IMR-90 (cell line): Measurements from ENCODE around the gene PIGN. TPM values are rescaled to one million over a fixed set of nuclear protein-coding genes. Genes with fewer than 3 reads are reported as not detected.

Experiments used
- ATAC-seq: fragments of 200-7000 bp; cut with Tn5 transposase; 2 replicates; pipeline ENCODE4 v1.9.1; 2020; ENCODE audit warnings: low read depth, mild to moderate bottlenecking, moderate library complexity
- BruUV-seq: library from RNA; stranded (reverse); fragments of 400-500 nt; replicated peaks from 2 replicates; lab custom pipeline; 2021; lab: Mats Ljungman, UMichigan
- CTCF ChIA-PET: fragments of 300-600 bp; formaldehyde crosslinking; extraction: SDS; loops from one replicate; lab custom pipeline; 2021; ENCODE audit warnings: antibody characterized with exemption; lab: Yijun Ruan, JAX
- POLR2A ChIA-PET: fragments of 300-600 bp; sonication (Branson Sonifier 250); formaldehyde crosslinking; loops from one replicate; lab custom pipeline; 2022; ENCODE audit warnings: antibody characterized with exemption; ENCODE audit not compliant: unreplicated experiment; lab: Charles Lee
- DNase-seq: peaks from one replicate; pipeline ENCODE4 v3.0.0; 2013
- H2AFZ ChIP-seq: replicated peaks from 2 replicates; pipeline ENCODE3; 2013; ENCODE audit warnings: low read length, mild to moderate bottlenecking; ENCODE audit not compliant: poor library complexity
- H2AK5ac ChIP-seq: 2 replicates; pipeline ENCODE4 v1.6.1; 2013; ENCODE audit warnings: low read depth, low read length, inconsistent platforms
- H2AK9ac ChIP-seq: replicated peaks from 2 replicates; pipeline ENCODE3; 2013; ENCODE audit warnings: mild to moderate bottlenecking, low read depth, low read length, moderate library complexity; ENCODE audit not compliant: poor library complexity
- H2BK120ac ChIP-seq: 2 replicates; pipeline ENCODE4 v1.6.1; 2013; ENCODE audit warnings: low read depth, low read length, inconsistent platforms
- H2BK15ac ChIP-seq: 3 replicates; pipeline ENCODE4 v1.6.1; 2013; ENCODE audit warnings: low read depth, low read length, inconsistent platforms
- H2BK20ac ChIP-seq: 2 replicates; pipeline ENCODE4 v1.6.1; 2013; ENCODE audit warnings: low read depth, mild to moderate bottlenecking, inconsistent platforms, low read length, moderate library complexity
- H2BK5ac ChIP-seq: 2 replicates; pipeline ENCODE4 v1.6.1; 2013; ENCODE audit warnings: mild to moderate bottlenecking, low read depth, low read length, inconsistent platforms; ENCODE audit not compliant: poor library complexity, severe bottlenecking
- H3K14ac ChIP-seq: replicated peaks from 2 replicates; pipeline ENCODE4 v1.6.1; 2013; ENCODE audit warnings: low read depth, low read length, inconsistent platforms
- H3K18ac ChIP-seq: 2 replicates; pipeline ENCODE4 v1.6.1; 2013; ENCODE audit warnings: low read depth, low read length, control low read depth
- H3K23ac ChIP-seq: 2 replicates; pipeline ENCODE4 v1.6.1; 2013; ENCODE audit warnings: low read depth, low read length, inconsistent platforms
- H3K27ac ChIP-seq: 2 replicates; pipeline ENCODE4 v1.5.1; 2013; ENCODE audit warnings: mild to moderate bottlenecking, control low read depth, low read length; ENCODE audit not compliant: insufficient read depth
- H3K27me3 ChIP-seq: 2 replicates; pipeline ENCODE4 v1.6.1; 2013; ENCODE audit warnings: low read length; ENCODE audit not compliant: control insufficient read depth, insufficient read depth
- H3K36me3 ChIP-seq: 2 replicates; pipeline ENCODE4 v1.6.1; 2013; ENCODE audit warnings: low read length, mixed read lengths; ENCODE audit not compliant: control insufficient read depth, insufficient read depth
- H3K4ac ChIP-seq: 2 replicates; pipeline ENCODE4 v1.6.1; 2013; ENCODE audit warnings: low read depth, low read length, inconsistent platforms
- H3K4me1 ChIP-seq: 2 replicates; pipeline ENCODE4 v1.6.1; 2013; ENCODE audit warnings: low read length, mixed read lengths; ENCODE audit not compliant: control insufficient read depth, insufficient read depth
- H3K4me2 ChIP-seq: 2 replicates; pipeline ENCODE4 v1.6.1; 2013; ENCODE audit warnings: low read depth, mild to moderate bottlenecking, control low read depth, low read length, moderate library complexity
- H3K4me3 ChIP-seq: 2 replicates; pipeline ENCODE4 v1.5.1; 2013; ENCODE audit warnings: low read depth, mild to moderate bottlenecking, control low read depth, low read length, moderate library complexity; ENCODE audit not compliant: insufficient read depth
- H3K56ac ChIP-seq: 2 replicates; pipeline ENCODE4 v1.6.1; 2013; ENCODE audit warnings: low read length, inconsistent platforms; ENCODE audit not compliant: insufficient read depth; ENCODE audit errors: extremely low read depth
- H3K79me1 ChIP-seq, 2 experiments: 2 replicates each; pipeline ENCODE4 v1.6.1; 2013; ENCODE audit warnings: low read length in 2 of 2, inconsistent platforms in 1 of 2, low read depth in 1 of 2
- H3K9ac ChIP-seq: 2 replicates; pipeline ENCODE4 v1.6.1; 2013; ENCODE audit warnings: low read depth, low read length, control low read depth
- H3K9me1 ChIP-seq: 2 replicates; pipeline ENCODE4 v1.6.1; 2013; ENCODE audit warnings: low read length, inconsistent platforms; ENCODE audit not compliant: insufficient read depth
- H3K9me3 ChIP-seq: 2 replicates; pipeline ENCODE4 v1.6.1; 2013; ENCODE audit warnings: low read length; ENCODE audit not compliant: control insufficient read depth, insufficient read depth
- H4K20me1 ChIP-seq: 2 replicates; pipeline ENCODE4 v1.6.1; 2013; ENCODE audit warnings: low read length, inconsistent platforms; ENCODE audit not compliant: insufficient read depth
- H4K5ac ChIP-seq: 2 replicates; pipeline ENCODE4 v1.6.1; 2013; ENCODE audit warnings: mild to moderate bottlenecking, low read depth, low read length, control low read depth
- H4K8ac ChIP-seq, 2 experiments: 2 replicates each; pipeline ENCODE4 v1.6.1; 2013; ENCODE audit warnings: low read depth in 2 of 2, low read length in 2 of 2, control low read depth in 1 of 2, inconsistent platforms in 1 of 2
- H4K91ac ChIP-seq: 2 replicates; pipeline ENCODE4 v1.6.1; 2013; ENCODE audit warnings: low read depth, low read length, inconsistent platforms; ENCODE audit not compliant: insufficient read depth
- MAFK ChIP-seq: IDR thresholded peaks from 2 replicates; pipeline ENCODE4 v1.6.1; 2012; ENCODE audit warnings: low read depth, low read length, improper control_type of control experiment
- MAZ ChIP-seq: IDR thresholded peaks from 2 replicates; pipeline ENCODE4 v1.6.1; 2012; ENCODE audit warnings: low read depth, mild to moderate bottlenecking, low read length, improper control_type of control experiment, moderate library complexity, borderline replicate concordance
- MXI1 ChIP-seq: IDR thresholded peaks from 2 replicates; pipeline ENCODE4 v1.6.1; 2012; ENCODE audit warnings: low read depth, mild to moderate bottlenecking, low read length, moderate library complexity, borderline replicate concordance
- NFE2L2 ChIP-seq: fragments of 150-350 bp; IDR thresholded peaks from 2 replicates; pipeline ENCODE4 v1.6.1; 2016; ENCODE audit warnings: low read depth, mild to moderate bottlenecking, low read length
- SMC3 ChIP-seq: fragments of 150-350 bp; IDR thresholded peaks from 2 replicates; pipeline ENCODE4 v1.6.1; 2016; ENCODE audit warnings: low read depth, mild to moderate bottlenecking, antibody characterized with exemption, low read length, moderate library complexity
- WGBS, 2 experiments: methylation state at CpG; one replicate each; pipeline versions ENCODE4 v1.1.5 to v1.1.7; 2013; ENCODE audit warnings: missing lambda C conversion rate in 2 of 2; ENCODE audit not compliant: insufficient read length in 1 of 2; ENCODE audit errors: extremely low coverage in 2 of 2; 5-methylcytosine and 5-hydroxymethylcytosine counted together
- dilution Hi-C: fragments of 300-500 bp; cut with HindIII; formaldehyde crosslinking; loops from one replicate; pipeline ENCODE4 v1.14.3; 2018; ENCODE audit warnings: low sequenced_read_pairs; ENCODE audit not compliant: unreplicated experiment
- in situ Hi-C: fragments of 300-500 bp; cut with MboI; formaldehyde crosslinking; loops from 3 replicates; pipeline ENCODE4 v1.14.3; 2019; ENCODE audit warnings: low sequenced_read_pairs, inconsistent platforms, mixed read lengths
- intact Hi-C: fragments of 100-400 bp; cut with micrococcal nuclease; formaldehyde crosslinking; loops from 2 replicates; pipeline ENCODE4 v1.10.0; 2022
- polyA plus RNA-seq, 3 experiments: library from polyadenylated mRNA; depleted of rRNA; stranded (reverse); fragments of >200 nt; gene quantifications; 2 replicates each; pipeline ENCODE4 v1.2.3, GENCODE V29; 2012; ENCODE audit warnings: low replicate concordance in 1 of 3
- total RNA-seq: library from RNA; depleted of rRNA; stranded (reverse); fragments of >200 nt; gene quantifications from 2 replicates; pipeline ENCODE4 v1.2.3, GENCODE V29; 2012
- TF ChIP-seq, protein P1 (sequence below): fragments of 150-350 bp; IDR thresholded peaks from 2 replicates; pipeline ENCODE4 v1.6.1; 2016; ENCODE audit warnings: low read depth, mild to moderate bottlenecking, low read length, moderate library complexity, borderline replicate concordance
- TF ChIP-seq, protein P2 (sequence below): fragments of 150-350 bp; IDR thresholded peaks from 2 replicates; pipeline ENCODE4 v1.6.1; 2017; ENCODE audit warnings: mild to moderate bottlenecking, antibody characterized with exemption, low read length, low read depth
- TF ChIP-seq, protein P3 (sequence below): conservative IDR thresholded peaks from 2 replicates; pipeline ENCODE4 v1.5.1; 2012; ENCODE audit warnings: mild to moderate bottlenecking, low read depth, low read length, improper control_type of control experiment

PIGN gene
- total and polyA plus RNA-seq, 2 of the 4 experiments (the other 2 are of a cell fraction) = 9.0 to 17.9 TPM

DNA sequence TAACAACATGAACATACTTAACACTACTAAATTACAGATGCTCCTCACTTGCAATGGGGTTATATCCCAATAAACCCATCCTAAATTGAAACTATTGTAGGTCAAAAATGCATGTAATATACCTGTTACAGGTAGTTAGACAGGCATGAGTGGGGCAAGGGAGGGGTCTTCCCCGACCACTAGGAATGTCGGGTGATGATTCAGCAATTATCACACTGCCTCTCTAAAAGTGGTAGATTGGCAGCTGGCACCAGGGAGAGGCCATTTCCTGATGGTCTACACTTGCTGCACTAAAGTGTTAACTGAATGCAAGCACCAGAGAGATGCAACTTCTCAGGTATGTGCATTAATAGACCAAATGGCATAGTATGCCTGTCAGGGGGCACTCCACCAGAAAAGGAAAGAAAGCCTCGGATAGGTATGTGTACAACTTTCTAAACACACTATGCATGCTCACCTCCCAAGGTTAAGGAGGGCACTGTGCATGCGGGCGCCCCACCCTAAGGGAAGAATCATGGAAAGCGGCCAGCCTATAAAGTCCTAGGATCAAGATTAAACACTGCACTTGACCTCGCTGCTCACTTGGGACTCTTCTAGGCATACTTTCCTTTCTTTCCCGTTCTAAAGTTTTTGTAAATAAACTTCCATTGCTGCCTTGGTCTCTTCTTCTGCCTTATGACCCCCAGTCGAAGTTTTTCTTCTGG, 35.6 kb downstream of the PIGN start:
- H3K4me1 ChIP-seq = no peaks in the 10 kb centered on the region
- H3K9me3 ChIP-seq = no peaks in the 10 kb centered on the region
- H3K4me3 ChIP-seq = no peak overlapping the region
- H3K9me1 ChIP-seq = no peaks in the 10 kb centered on the region
- H3K36me3 ChIP-seq = no peaks in the 10 kb centered on the region
- H3K18ac ChIP-seq = no peak overlapping the region
- DNase-seq = no peak
- H3K14ac ChIP-seq = no peak overlapping the region
- no peaks in the 10 kb centered on the region for H3K79me1 ChIP-seq
- TF ChIP-seq MAFK = 0 out of 2 replicates have a peak, but pooled peaks have one; percentile 16
- TF ChIP-seq, protein P1, sequence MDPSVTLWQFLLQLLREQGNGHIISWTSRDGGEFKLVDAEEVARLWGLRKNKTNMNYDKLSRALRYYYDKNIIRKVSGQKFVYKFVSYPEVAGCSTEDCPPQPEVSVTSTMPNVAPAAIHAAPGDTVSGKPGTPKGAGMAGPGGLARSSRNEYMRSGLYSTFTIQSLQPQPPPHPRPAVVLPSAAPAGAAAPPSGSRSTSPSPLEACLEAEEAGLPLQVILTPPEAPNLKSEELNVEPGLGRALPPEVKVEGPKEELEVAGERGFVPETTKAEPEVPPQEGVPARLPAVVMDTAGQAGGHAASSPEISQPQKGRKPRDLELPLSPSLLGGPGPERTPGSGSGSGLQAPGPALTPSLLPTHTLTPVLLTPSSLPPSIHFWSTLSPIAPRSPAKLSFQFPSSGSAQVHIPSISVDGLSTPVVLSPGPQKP = no peak
- no peak for TF ChIP-seq SMC3
- TF ChIP-seq, protein P2, sequence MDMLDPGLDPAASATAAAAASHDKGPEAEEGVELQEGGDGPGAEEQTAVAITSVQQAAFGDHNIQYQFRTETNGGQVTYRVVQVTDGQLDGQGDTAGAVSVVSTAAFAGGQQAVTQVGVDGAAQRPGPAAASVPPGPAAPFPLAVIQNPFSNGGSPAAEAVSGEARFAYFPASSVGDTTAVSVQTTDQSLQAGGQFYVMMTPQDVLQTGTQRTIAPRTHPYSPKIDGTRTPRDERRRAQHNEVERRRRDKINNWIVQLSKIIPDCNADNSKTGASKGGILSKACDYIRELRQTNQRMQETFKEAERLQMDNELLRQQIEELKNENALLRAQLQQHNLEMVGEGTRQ = no peak
- TF ChIP-seq, protein P3, sequence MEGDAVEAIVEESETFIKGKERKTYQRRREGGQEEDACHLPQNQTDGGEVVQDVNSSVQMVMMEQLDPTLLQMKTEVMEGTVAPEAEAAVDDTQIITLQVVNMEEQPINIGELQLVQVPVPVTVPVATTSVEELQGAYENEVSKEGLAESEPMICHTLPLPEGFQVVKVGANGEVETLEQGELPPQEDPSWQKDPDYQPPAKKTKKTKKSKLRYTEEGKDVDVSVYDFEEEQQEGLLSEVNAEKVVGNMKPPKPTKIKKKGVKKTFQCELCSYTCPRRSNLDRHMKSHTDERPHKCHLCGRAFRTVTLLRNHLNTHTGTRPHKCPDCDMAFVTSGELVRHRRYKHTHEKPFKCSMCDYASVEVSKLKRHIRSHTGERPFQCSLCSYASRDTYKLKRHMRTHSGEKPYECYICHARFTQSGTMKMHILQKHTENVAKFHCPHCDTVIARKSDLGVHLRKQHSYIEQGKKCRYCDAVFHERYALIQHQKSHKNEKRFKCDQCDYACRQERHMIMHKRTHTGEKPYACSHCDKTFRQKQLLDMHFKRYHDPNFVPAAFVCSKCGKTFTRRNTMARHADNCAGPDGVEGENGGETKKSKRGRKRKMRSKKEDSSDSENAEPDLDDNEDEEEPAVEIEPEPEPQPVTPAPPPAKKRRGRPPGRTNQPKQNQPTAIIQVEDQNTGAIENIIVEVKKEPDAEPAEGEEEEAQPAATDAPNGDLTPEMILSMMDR = no peak
- no peak for TF ChIP-seq NFE2L2
- no peak for TF ChIP-seq MXI1
- TF ChIP-seq MAZ = no peak
- no peak overlapping the region for H2BK20ac ChIP-seq
- ChIA-PET POLR2A (no interaction called here), CTCF (no interaction called here)
- no peak overlapping the region for H2BK120ac ChIP-seq
- no peak overlapping the region for H4K91ac ChIP-seq
- no peaks in the 10 kb centered on the region for H4K20me1 ChIP-seq
- no peak overlapping the region for H3K27ac ChIP-seq
- no peak overlapping the region for H3K4ac ChIP-seq
- H2BK5ac ChIP-seq = no peak overlapping the region
- H3K23ac ChIP-seq = no peak overlapping the region
- H4K8ac ChIP-seq = no peak overlapping the region
- no peak overlapping the region for H3K4me2 ChIP-seq
- dilution Hi-C loops (no loop called here), intact Hi-C loops (no loop called here), in situ Hi-C loops (no loop called here)
- H2BK15ac ChIP-seq = no peak overlapping the region
- BruUV-seq = no TSS peak
- no peak overlapping the region for H2AK5ac ChIP-seq
- H3K27me3 ChIP-seq = no peaks in the 10 kb centered on the region
- ATAC-seq = no peak
- H4K5ac ChIP-seq = no peak overlapping the region
- H2AFZ ChIP-seq = no peak overlapping the region
- no peak overlapping the region for H3K9ac ChIP-seq
- WGBS, 2 experiments = 73% methylated on average over 3 of the region's 9 CpGs; no CpG with 5 or more reads in 1 of the 2 experiments
- no peak overlapping the region for H2AK9ac ChIP-seq
- H3K56ac ChIP-seq = no peak overlapping the region
